ENCODE data around the gene LMO2.

DNA sequence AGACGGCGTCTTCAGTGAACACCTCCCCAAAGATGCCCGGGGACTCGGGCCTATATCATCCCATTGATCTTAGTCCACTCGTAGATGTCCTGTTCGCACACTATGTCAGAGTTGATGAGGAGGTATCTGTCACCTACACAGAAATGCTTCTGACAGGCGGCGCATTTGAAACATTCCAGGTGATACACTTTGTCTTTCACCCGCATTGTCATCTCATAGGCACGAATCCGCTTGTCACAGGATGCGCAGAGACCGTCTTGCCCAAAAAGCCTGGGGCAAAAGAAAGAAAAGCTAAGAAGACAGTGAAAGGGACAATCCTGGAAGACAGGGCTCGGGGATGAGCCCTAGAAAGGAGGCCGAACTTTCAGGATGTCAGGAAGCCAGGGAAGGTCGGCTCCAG is 32.6 kb downstream of the LMO2 start:
- TF ChIP-seq CTCF (IDR thresholded peaks at IDR 0.05; ENCODE audit: insufficient read depth, low read length, poor library complexity, severe bottlenecking) (no peak), EZH2phosphoT487 (conservative IDR thresholded peaks at IDR 0.05; ENCODE audit: low read length) (no peak)
